RPMI8226 (cell line): Measurements from ENCODE around the gene LRRC1.

Experiments used
- DNase-seq: peaks from one replicate; pipeline ENCODE4 v3.0.0-alpha.2; 2015

LRRC1 gene

GRCh38 chr6:53818858-53819609 is 24.2 kb downstream of the LRRC1 start:
- DNase-seq: no peak

- no peak for DNase-seq
Measured at GRCh38 chr6:53822401-53823125, 27.8 kb downstream of the LRRC1 start.

- no peak for DNase-seq
Measured at GRCh38 chr6:53824714-53825113, 29.9 kb downstream of the LRRC1 start.

GRCh38 chr6:53825532-53826321 is 30.9 kb downstream of the LRRC1 start:
- DNase-seq: no peak

GRCh38 chr6:53827531-53827930 is 32.7 kb downstream of the LRRC1 start:
- no peak for DNase-seq

- DNase-seq: no peak
Measured at GRCh38 chr6:53828215-53828614, 33.4 kb downstream of the LRRC1 start.

- no peak for DNase-seq
Measured at GRCh38 chr6:53828966-53829697, 34.3 kb downstream of the LRRC1 start.

- DNase-seq: no peak
Measured at GRCh38 chr6:53829698-53830221, 35.0 kb downstream of the LRRC1 start.

GRCh38 chr6:53830366-53830765 is 35.6 kb downstream of the LRRC1 start:
- DNase-seq: no peak

- no peak for DNase-seq
Measured at GRCh38 chr6:53831081-53831869, 36.5 kb downstream of the LRRC1 start.

GRCh38 chr6:53831936-53832660 is 37.3 kb downstream of the LRRC1 start:
- no peak for DNase-seq

GRCh38 chr6:53833155-53833554 is 38.4 kb downstream of the LRRC1 start:
- no peak for DNase-seq

GRCh38 chr6:53834132-53834531 is 39.3 kb downstream of the LRRC1 start:
- no peak for DNase-seq

- no peak for DNase-seq
Measured at GRCh38 chr6:53837865-53838769, 43.3 kb downstream of the LRRC1 start.

GRCh38 chr6:53840027-53840426 is 45.2 kb downstream of the LRRC1 start:
- no peak for DNase-seq

- DNase-seq: no peak
Measured at GRCh38 chr6:53845280-53846195, 50.7 kb downstream of the LRRC1 start.

GRCh38 chr6:53846250-53846649 is 51.4 kb downstream of the LRRC1 start:
- DNase-seq: no peak

GRCh38 chr6:53847796-53848314 is 53.0 kb downstream of the LRRC1 start:
- DNase-seq: no peak

GRCh38 chr6:53850527-53850926 is 55.7 kb downstream of the LRRC1 start:
- no peak for DNase-seq
